HepG2 (cell line): Measurements from ENCODE around the gene ECSIT. TPM values are rescaled to one million over a fixed set of nuclear protein-coding genes. Genes with fewer than 3 reads are reported as not detected.

Experiments
- microRNA-seq: library from miRNA; unstranded; fragments of <30 nt; microRNA quantifications from one replicate; pipeline ENCODE4, GENCODE V29; 2020
- polyA plus RNA-seq, 8 experiments: library from polyadenylated mRNA; depleted of rRNA in 3 of 8; stranded (reverse) in 7 of 8; unstranded in 1 of 8; fragments of >200 nt; fragmentation: Illumina TruSeq in 4 of 8; extraction: Trizol in 4 of 8; gene quantifications; 2 replicates each; pipeline versions ENCODE4 v1.2.1 to v1.2.3, GENCODE V29; 2011 to 2016; ENCODE audit warnings: low read depth in 4 of 8, missing spikeins in 1 of 8, mixed read lengths in 1 of 8; ENCODE audit not compliant: insufficient read depth in 1 of 8
- small RNA-seq, 3 experiments: library from RNA; depleted of rRNA; stranded (forward); fragments of <200 nt; gene quantifications; one replicate each; pipeline ENCODE3, GENCODE V24; 2012; ENCODE audit warnings: low read depth in 2 of 3, low replicate concordance in 1 of 3; ENCODE audit not compliant: insufficient read length in 3 of 3, insufficient read depth in 2 of 3
- total RNA-seq, 5 experiments: library from RNA; depleted of rRNA; stranded (reverse); fragments of >200 nt; fragmentation: Illumina TruSeq; extraction: Trizol; gene quantifications; 2 replicates each; pipeline ENCODE4 v1.2.3, GENCODE V29; 2016; ENCODE audit warnings: low read depth in 1 of 5

The ECSIT gene
- total and polyA plus RNA-seq, 2 of the 13 experiments (the other 11 are each of a cell fraction or from before 2014, with no cell fraction given), result 36.4 to 62.3 TPM

Small RNAs within 50 kb of the gene (microRNA-seq; reads per million reads assigned to microRNA genes)
- gene MIR7974, result 43.6 reads per million, percentile 66 among the genes with 10 or more reads in this experiment

Small RNAs within 50 kb of the gene (small RNA-seq; reads per million reads assigned to genes)
- gene MIR7974, result 0 to 3.3 (median 1.3) reads per million in 3 experiments
- gene RN7SL833P, result 0 reads per million in 3 experiments

Other genes with a start within 250 kb of the ECSIT start
- gene TSPAN16, start 233.0 kb downstream of the ECSIT start, total RNA-seq (2016; rRNA removed; fragmentation: Illumina TruSeq; extraction: Trizol), result not detected in 2 replicates
- not detected in 2 replicates for gene TSPAN16, start 233.0 kb downstream of the ECSIT start, polyA plus RNA-seq (2011; rRNA removed)
- gene RAB3D, start 189.5 kb downstream of the ECSIT start, total RNA-seq (2016; rRNA removed; fragmentation: Illumina TruSeq; extraction: Trizol), result 2.0 and 3.3 TPM in 2 replicates
- 16.1 and 19.9 TPM in 2 replicates for gene RAB3D, start 189.5 kb downstream of the ECSIT start, polyA plus RNA-seq (2011; rRNA removed)
- gene TMEM205, start 182.9 kb downstream of the ECSIT start, total RNA-seq (2016; rRNA removed; fragmentation: Illumina TruSeq; extraction: Trizol), result 22.8 and 45.5 TPM in 2 replicates
- gene TMEM205, start 182.9 kb downstream of the ECSIT start, polyA plus RNA-seq (2011; rRNA removed), result 98.7 and 119 TPM in 2 replicates
- gene CCDC159, start 182.6 kb downstream of the ECSIT start, total RNA-seq (2016; rRNA removed; fragmentation: Illumina TruSeq; extraction: Trizol), result 1.2 and 1.7 TPM in 2 replicates
- 6.3 and 9.1 TPM in 2 replicates for gene CCDC159, start 182.6 kb downstream of the ECSIT start, polyA plus RNA-seq (2011; rRNA removed)
- gene PLPPR2, start 173.7 kb downstream of the ECSIT start, total RNA-seq (2016; rRNA removed; fragmentation: Illumina TruSeq; extraction: Trizol), result 0.77 and 1.5 TPM in 2 replicates
- 2.1 and 4.2 TPM in 2 replicates for gene PLPPR2, start 173.7 kb downstream of the ECSIT start, polyA plus RNA-seq (2011; rRNA removed)
- 3.1 and 3.3 TPM in 2 replicates for gene SWSAP1, start 154.5 kb downstream of the ECSIT start, total RNA-seq (2016; rRNA removed; fragmentation: Illumina TruSeq; extraction: Trizol)
- 2.7 and 3.9 TPM in 2 replicates for gene SWSAP1, start 154.5 kb downstream of the ECSIT start, polyA plus RNA-seq (2011; rRNA removed)
- gene EPOR, start 144.8 kb downstream of the ECSIT start, total RNA-seq (2016; rRNA removed; fragmentation: Illumina TruSeq; extraction: Trizol), result 1.2 and 2.9 TPM in 2 replicates
- 5.3 and 7.0 TPM in 2 replicates for gene EPOR, start 144.8 kb downstream of the ECSIT start, polyA plus RNA-seq (2011; rRNA removed)
- 1.2 and 4.2 TPM in 2 replicates for gene RGL3, start 109.8 kb downstream of the ECSIT start, total RNA-seq (2016; rRNA removed; fragmentation: Illumina TruSeq; extraction: Trizol)
- 7.6 and 8.4 TPM in 2 replicates for gene RGL3, start 109.8 kb downstream of the ECSIT start, polyA plus RNA-seq (2011; rRNA removed)
- 0.04 TPM in 1 of 2 replicates, not detected in the other for gene ODAD3, start 94.0 kb downstream of the ECSIT start, total RNA-seq (2016; rRNA removed; fragmentation: Illumina TruSeq; extraction: Trizol)
- gene ODAD3, start 94.0 kb downstream of the ECSIT start, polyA plus RNA-seq (2011; rRNA removed), result 0.08 and 0.35 TPM in 2 replicates
- 44.2 and 125 TPM in 2 replicates for gene PRKCSH, start 93.5 kb downstream of the ECSIT start, total RNA-seq (2016; rRNA removed; fragmentation: Illumina TruSeq; extraction: Trizol)
- gene PRKCSH, start 93.5 kb downstream of the ECSIT start, polyA plus RNA-seq (2011; rRNA removed), result 85.1 and 111 TPM in 2 replicates
- gene ELAVL3, start 48.1 kb downstream of the ECSIT start, total RNA-seq (2016; rRNA removed; fragmentation: Illumina TruSeq; extraction: Trizol), result not detected in 2 replicates
- 0.03 TPM in 2 replicates for gene ELAVL3, start 48.1 kb downstream of the ECSIT start, polyA plus RNA-seq (2011; rRNA removed)
- gene ZNF653, start 23.3 kb downstream of the ECSIT start, total RNA-seq (2016; rRNA removed; fragmentation: Illumina TruSeq; extraction: Trizol), result 1.2 and 4.7 TPM in 2 replicates
- gene ZNF653, start 23.3 kb downstream of the ECSIT start, polyA plus RNA-seq (2011; rRNA removed), result 6.6 and 7.1 TPM in 2 replicates
- gene CNN1, start 9.7 kb upstream of the ECSIT start, total RNA-seq (2016; rRNA removed; fragmentation: Illumina TruSeq; extraction: Trizol), result 0.55 and 1.1 TPM in 2 replicates
- 0.39 and 0.70 TPM in 2 replicates for gene CNN1, start 9.7 kb upstream of the ECSIT start, polyA plus RNA-seq (2011; rRNA removed)
- 43.2 and 47.2 TPM in 2 replicates for gene ELOF1, start 30.1 kb upstream of the ECSIT start, total RNA-seq (2016; rRNA removed; fragmentation: Illumina TruSeq; extraction: Trizol)
- 14.5 TPM in 2 replicates for gene ELOF1, start 30.1 kb upstream of the ECSIT start, polyA plus RNA-seq (2011; rRNA removed)
- 0.94 and 1.3 TPM in 2 replicates for gene ACP5, start 48.5 kb upstream of the ECSIT start, total RNA-seq (2016; rRNA removed; fragmentation: Illumina TruSeq; extraction: Trizol)
- 5.1 and 6.7 TPM in 2 replicates for gene ACP5, start 48.5 kb upstream of the ECSIT start, polyA plus RNA-seq (2011; rRNA removed)
- 12.7 and 14.2 TPM in 2 replicates for gene ZNF627, start 68.3 kb upstream of the ECSIT start, total RNA-seq (2016; rRNA removed; fragmentation: Illumina TruSeq; extraction: Trizol)
- 4.2 and 4.5 TPM in 2 replicates for gene ZNF627, start 68.3 kb upstream of the ECSIT start, polyA plus RNA-seq (2011; rRNA removed)
- 11.7 and 18.2 TPM in 2 replicates for gene ZNF823, start 209.8 kb upstream of the ECSIT start, total RNA-seq (2016; rRNA removed; fragmentation: Illumina TruSeq; extraction: Trizol)
- gene ZNF823, start 209.8 kb upstream of the ECSIT start, polyA plus RNA-seq (2011; rRNA removed), result 5.1 and 5.7 TPM in 2 replicates
- 10.0 and 18.0 TPM in 2 replicates for gene ZNF441, start 237.9 kb upstream of the ECSIT start, total RNA-seq (2016; rRNA removed; fragmentation: Illumina TruSeq; extraction: Trizol)
- gene ZNF441, start 237.9 kb upstream of the ECSIT start, polyA plus RNA-seq (2011; rRNA removed), result 2.8 and 3.5 TPM in 2 replicates